ENCODE results near the gene DLD. TPM values are rescaled to one million over a fixed set of nuclear protein-coding genes. Genes with fewer than 3 reads are reported as not detected.
"Not testable (repeated sequence)": the region's sequence is repeated elsewhere in the genome, so short reads cannot be mapped to it uniquely, and the experiment has no call there.

Gene DLD
- total RNA-seq, 1 experiment from 2014 or later = 130 TPM

DNA sequence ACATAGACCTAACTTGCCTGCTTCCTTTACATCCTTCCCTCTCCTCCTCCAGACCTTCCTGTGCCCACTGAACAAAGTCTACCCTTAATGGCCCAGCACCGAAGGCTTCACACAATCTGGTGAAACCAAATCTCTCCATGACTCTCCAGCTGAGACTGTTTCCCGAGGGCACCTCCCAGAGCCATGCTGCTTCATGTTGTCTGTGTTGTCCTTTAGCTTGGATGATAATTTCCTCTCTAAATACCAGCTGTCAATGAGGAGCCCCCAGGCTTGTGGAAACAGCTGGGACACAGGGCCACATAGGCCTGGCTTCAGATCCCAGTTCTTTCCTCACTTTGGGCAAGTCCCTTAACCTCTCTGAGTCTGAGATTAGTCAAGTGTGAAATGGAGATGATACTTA, 54.3 kb downstream of the DLD start:
- DNase-seq (ENCODE audit: low spot score) = no peak

DNA sequence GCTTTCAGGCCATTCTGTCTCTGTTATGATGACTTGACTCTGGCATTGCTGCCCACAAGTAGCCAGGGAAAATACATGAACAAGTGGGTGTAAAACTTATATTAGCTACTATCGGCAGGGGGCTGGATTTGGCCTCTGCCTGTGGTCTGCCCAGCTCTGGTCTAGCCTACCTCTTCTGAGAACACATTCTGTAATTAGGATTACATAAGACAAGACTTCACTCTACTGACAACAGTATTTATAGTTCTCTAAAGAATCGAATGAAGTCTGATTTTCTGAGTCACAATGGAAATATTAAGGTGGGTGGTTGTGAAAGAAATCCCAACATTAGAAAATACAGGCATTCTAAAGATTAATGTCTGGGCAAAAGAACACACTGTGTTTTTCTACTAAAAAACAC, 55.5 kb downstream of the DLD start:
- no peak for DNase-seq (ENCODE audit: low spot score)

- no peak for DNase-seq (ENCODE audit: low spot score)
These were observed 55.9 kb downstream of the DLD start for GRCh38 chr7:107946881-107947280.

DNA sequence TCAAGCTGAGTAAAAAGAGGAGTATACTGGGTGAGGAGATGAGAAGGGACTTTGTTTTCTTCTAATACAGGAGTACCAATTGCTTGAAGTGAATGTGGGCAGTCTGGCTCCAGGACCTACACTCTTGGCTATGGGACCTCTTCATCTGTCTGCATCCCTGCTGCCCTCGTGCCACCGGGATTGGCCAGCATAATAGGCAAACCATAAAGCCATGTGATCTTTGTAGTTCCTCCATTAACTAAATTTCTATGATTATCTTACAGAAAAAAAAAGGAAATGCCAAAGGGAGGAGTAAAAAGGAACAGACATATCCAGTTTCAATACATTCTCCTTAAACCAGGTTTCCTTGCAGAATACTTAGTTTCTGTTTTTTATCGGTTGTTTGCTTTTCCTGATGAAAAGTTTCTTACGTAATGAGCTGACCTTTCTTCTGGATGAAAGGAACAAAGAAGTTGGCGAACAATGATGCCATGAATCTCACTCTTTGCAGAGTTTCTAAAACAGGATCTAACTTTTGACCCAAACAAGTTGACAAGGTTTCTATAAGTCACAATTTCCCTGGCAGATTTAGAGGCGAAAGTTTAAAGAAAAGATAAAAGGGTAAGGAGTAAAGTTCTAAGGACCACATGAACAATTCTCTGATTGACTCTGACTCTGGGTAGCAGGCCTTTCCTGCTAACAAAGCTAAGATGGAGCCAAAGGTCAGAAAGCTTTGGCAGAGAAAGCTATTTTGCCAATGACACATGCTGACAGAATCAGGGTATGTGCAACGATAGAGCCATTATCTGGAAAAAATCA, 57.9 kb downstream of the DLD start:
- peak; percentile 51 for DNase-seq (ENCODE audit: low spot score)

DNA sequence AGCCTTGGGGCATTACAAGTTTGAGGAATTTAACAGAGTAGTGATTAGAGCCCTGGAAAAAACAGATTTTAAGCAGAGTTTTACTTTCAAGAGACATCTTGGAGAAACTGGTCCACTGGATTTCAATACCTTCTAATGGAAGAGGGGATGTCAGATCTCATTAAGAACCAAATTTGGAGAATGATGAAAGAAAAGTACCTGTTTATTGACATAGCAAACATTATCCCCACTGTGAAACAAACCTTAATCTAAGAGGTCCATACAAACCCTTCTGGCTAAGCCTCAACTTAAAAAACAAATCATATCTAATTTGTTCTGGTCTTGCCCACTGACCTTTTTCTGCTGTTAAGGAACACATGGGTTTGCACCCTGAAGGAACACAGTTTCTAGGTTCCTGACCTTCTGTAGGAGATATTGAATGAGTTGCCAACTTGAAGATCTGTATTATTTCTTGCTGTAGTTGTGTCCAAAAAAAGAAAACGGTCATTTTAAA, 58.5 kb downstream of the DLD start:
- DNase-seq (ENCODE audit: low spot score) = no peak

DNA sequence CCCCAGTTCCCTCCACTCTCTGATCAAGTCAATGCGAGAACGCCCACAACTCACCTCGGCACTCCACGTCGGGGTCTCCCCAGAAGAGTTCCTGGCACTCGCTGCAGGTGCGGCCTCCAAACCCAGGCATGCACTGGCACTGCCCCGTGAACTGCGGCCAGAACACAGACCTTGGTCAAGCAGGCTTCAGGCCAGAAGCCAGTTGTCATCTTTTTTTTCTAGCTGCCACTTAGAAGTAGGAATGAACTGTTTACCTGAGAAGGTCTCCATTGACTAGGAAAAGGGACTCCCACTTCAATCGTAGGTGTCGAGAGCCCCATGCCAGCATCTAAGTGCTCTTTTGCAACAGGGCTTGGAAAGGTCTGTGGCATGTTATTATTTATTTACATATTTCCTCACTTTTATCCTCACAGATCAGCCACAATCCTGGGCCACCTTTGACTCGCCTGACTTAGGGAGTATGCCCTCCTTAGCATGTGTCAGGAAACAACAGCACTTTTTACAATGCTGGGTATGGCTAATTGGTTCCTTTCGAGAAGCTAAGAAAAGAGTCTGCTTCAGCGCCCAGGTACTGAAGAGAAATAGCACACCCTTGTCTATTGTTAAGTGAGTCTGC, 60.3 kb downstream of the DLD start:
- DNase-seq (ENCODE audit: low spot score) = no peak

GRCh38 chr7:107951896-107952295, 60.9 kb downstream of the DLD start:
- DNase-seq (ENCODE audit: low spot score) = no peak

DNA sequence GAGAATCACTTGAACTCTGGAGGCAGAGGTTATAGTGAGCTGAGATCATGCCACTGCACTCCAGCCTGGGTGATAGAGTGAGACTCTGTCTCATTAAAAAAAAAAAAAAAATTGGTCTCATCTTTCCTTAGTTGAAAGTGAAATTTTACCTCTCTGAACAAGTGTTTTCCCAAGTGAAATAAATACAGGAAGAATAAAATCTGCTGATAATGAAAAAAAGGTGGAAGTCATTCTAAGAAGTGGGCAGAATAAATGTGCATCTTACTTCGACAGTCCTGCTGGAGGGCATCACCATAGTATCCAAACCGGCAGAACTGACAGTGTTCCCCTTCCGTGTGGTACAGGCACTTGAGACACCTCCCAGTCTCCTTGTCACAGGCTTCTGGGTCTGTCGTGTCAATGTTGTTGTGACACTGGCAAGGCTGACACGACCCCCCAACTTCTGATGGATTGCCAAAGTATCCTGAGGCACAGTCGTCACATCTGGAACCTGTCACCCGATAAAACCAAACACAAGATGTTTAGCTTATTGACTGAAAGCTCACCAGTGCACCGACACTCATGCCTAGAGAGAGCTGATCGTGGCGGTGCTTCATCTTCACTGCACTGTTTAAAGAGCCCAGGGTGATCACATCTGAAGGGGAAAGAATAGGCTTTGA, 62.4 kb downstream of the DLD start:
- DNase-seq (ENCODE audit: low spot score) = no peak

DNA sequence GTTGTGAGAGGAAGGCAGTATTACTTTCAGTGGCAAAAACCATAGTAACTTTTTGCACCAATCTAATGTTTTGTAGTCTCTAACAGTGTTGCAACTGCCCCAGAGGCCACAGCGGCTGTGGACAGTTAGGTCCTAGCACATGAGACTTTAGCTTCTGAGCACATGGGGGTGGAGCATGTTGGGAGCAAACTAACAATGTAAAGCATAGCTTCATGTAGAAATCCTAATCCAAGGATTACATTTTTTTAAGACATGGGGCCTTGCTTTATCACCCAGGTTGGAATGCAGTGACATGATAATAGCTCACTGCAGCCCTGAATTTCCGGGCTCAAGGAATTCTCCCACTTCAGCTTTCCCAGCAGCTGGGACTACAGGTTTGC, 62.9 kb downstream of the DLD start:
- no peak for DNase-seq (ENCODE audit: low spot score)

- no peak for DNase-seq (ENCODE audit: low spot score)
These were observed 64.4 kb downstream of the DLD start for GRCh38 chr7:107955394-107955793.

- not testable (repeated sequence) for DNase-seq (ENCODE audit: low spot score)
These were observed 66.0 kb downstream of the DLD start for GRCh38 chr7:107956950-107957349.

DNA sequence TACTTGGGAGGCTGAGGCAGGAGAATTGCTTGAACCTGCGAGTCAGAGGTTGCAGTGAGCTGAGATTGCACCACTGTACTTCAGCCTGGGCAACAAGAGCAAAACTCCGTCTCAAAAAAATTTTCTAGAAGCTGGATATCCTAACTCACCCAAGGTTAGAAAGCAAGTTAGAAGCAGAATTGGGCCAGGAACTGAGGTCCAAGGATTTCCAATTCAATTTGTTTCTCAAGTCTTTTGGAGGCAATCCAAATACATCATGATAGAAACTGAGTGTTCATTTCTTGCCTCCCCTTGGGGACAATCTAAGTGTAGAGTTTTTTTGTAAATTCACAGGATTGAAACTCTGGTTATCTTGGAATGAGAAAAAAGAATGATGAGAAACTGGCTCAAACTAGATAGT, 66.5 kb downstream of the DLD start:
- DNase-seq (ENCODE audit: low spot score) = no peak

DNA sequence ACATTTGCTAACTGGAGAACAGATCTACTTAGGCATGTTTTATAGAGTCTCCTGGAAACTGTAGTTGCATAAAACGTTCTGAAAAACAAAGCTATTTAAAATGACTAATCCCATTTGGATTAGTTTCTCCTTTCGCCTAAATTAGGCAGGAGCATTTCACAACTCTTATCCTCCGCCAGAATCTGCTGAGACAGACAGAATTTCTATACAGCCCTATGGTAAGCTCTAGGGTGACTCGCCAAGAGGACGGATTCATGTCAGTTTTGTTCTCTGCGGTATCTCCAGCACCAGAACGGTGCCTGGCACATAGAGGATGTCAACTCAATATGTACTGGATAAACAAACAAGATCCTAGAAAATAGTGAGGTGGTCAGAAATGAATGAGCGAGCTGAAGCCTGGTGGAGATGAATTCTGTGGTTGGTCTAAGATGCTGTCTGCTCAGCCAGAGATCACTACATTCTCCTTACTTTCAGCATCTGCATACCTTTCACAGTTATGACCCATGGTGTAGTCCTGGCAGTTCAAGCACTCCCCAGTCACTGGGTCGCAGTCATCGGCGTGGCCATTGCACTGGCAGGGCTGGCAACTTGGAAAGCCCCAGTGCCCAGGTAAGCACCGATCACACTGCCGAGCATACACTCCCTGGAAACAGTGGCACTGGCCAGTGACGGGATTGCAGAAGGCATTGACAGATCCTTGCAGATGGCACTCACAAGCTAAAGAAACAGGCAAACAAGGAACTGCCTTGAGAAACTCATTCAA, 68.0 kb downstream of the DLD start:
- DNase-seq (ENCODE audit: low spot score) = peak; percentile 67

- DNase-seq (ENCODE audit: low spot score) = no peak
These were observed 68.5 kb downstream of the DLD start for GRCh38 chr7:107959527-107959898.

- no peak for DNase-seq (ENCODE audit: low spot score)
These were observed 69.3 kb downstream of the DLD start for GRCh38 chr7:107960272-107960671.

- no peak for DNase-seq (ENCODE audit: low spot score)
These were observed 70.4 kb downstream of the DLD start for GRCh38 chr7:107961405-107961804.

DNA sequence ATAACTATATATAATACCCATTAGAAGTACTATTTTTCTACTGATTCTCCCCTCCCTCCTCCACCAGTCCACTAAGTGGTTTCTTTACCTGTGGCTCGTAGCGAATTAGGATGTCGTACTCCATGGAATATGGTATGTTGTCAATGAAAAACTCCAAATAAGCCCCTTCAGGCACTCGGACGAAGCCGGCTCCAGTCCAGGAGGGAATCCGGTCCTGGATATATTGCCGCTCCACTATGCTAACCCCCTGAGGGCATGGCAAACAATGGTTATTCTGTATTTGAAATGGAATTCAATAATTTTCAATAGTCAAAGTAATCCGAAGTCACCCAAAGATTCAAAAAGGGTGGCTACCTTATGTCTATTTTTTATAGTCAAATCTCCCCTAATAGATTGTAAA, 71.8 kb downstream of the DLD start:
- DNase-seq (ENCODE audit: low spot score) = no peak

DNA sequence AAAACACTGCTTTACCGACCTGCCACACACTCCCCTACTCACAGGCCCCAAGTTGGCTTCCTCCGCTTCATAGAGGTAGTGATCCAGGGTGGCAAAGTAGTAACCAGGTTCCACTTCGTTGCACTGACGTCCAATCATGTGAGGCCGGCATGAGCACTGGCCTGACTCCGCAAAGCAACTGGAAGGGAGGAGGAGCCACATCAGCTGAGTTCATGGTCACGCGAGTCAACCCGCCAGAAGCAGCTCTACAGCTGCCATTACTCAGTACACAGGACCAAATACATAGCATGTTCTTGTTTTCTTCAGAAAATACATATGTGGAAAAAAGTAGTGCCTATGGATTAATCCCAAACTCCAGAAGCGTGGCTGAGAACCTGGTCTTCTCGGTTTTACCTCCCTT, 73.5 kb downstream of the DLD start:
- no peak for DNase-seq (ENCODE audit: low spot score)

DNA sequence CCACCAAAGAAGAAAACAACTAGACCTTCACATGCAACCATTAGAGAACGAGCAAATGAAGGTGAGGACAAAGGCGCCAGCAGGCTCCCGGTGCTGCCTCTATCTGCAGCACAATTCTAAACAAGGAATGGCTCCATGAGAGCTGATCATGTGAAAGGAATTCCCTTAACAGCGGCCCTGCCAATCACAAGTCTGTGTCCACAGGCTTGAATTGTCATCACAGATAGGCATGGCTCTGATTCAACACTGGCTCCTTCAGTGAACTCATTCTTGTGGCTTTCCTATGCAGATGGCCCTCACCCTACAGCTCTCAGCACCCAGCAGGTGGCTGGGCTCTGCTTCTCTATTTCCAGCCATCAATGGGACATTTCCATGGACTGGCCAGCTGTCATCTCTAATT, 75.7 kb downstream of the DLD start:
- peak; percentile 84 for DNase-seq (ENCODE audit: low spot score)

GRCh38 chr7:107967420-107967819, 76.4 kb downstream of the DLD start:
- DNase-seq (ENCODE audit: low spot score) = no peak

DNA sequence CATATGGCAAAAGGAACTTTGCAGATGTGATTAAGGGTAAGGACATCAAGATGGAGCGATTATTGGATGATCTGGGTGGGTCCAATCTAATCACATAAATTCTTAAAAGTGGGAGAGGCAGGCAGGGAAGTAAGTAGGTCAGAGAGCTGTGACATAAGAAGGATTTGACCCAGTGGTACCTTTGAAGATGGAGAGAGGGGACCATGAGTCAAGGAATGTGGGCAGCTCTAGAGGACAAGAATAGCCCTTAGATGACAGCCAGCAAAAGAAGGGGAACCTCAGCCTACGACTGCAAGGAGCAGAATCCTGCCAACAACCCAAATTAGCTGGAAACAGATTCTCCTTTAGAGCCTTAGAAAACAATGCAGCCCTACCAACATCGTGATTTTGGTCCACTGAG, 77.5 kb downstream of the DLD start:
- DNase-seq (ENCODE audit: low spot score) = no peak

GRCh38 chr7:107969856-107970255, 78.9 kb downstream of the DLD start:
- DNase-seq (ENCODE audit: low spot score) = no peak

Data from H4 (cell line).